PC-9 (cell line): ENCODE data around the gene IFNAR1. TPM values are rescaled to one million over a fixed set of nuclear protein-coding genes. Genes with fewer than 3 reads are reported as not detected.

Experiments used
- BruUV-seq: library from RNA; stranded (reverse); fragments of 400-500 nt; replicated peaks from 2 replicates; lab custom pipeline; 2021; lab: Mats Ljungman, UMichigan
- CTCF ChIA-PET: fragments of 300-600 bp; sonication (Branson Sonifier 250); formaldehyde crosslinking; loops from one replicate; lab custom pipeline; 2022; ENCODE audit warnings: antibody characterized with exemption; lab: Charles Lee
- POLR2A ChIA-PET: fragments of 300-600 bp; sonication (Branson Sonifier 250); formaldehyde crosslinking; loops from one replicate; lab custom pipeline; 2022; ENCODE audit warnings: antibody characterized with exemption; ENCODE audit not compliant: unreplicated experiment; lab: Charles Lee
- DNase-seq, 2 experiments: peaks; one replicate each; pipeline versions ENCODE4 v3.0.0 to v3.0.0-alpha.2; 2015 to 2022; ENCODE audit warnings: mixed read lengths in 1 of 2
- H2AFZ ChIP-seq: fragments of 200-600 bp; sonication (generic); 2 replicates; pipeline ENCODE4 v1.8.1; 2017; ENCODE audit warnings: antibody characterized with exemption
- H3F3A ChIP-seq: fragments of 200-600 bp; sonication (generic); 2 replicates; pipeline ENCODE4 v1.8.1; 2017; ENCODE audit warnings: antibody characterized with exemption, mild to moderate bottlenecking, low read depth; ENCODE audit not compliant: insufficient read depth
- H3K27ac ChIP-seq: fragments of 200-600 bp; sonication (generic); 2 replicates; pipeline ENCODE4 v1.6.1; 2016; ENCODE audit warnings: mixed run types
- H3K27me3 ChIP-seq: fragments of 200-600 bp; sonication (generic); 2 replicates; pipeline ENCODE4 v1.6.1; 2016; ENCODE audit warnings: low read depth, mixed run types; ENCODE audit not compliant: insufficient read depth
- H3K36me3 ChIP-seq: fragments of 200-600 bp; sonication (generic); 2 replicates; pipeline ENCODE4 v1.6.1; 2016; ENCODE audit warnings: low read depth, mixed run types
- H3K4me1 ChIP-seq: fragments of 200-600 bp; sonication (generic); replicated peaks from 2 replicates; pipeline ENCODE4 v1.6.1; 2016; ENCODE audit warnings: mixed run types; ENCODE audit not compliant: insufficient read depth
- H3K4me2 ChIP-seq: fragments of 200-600 bp; sonication (generic); 2 replicates; pipeline ENCODE4 v1.6.1; 2017; ENCODE audit warnings: mixed run types
- H3K4me3 ChIP-seq: fragments of 200-600 bp; sonication (generic); 2 replicates; pipeline ENCODE4 v1.6.1; 2016; ENCODE audit warnings: mixed run types
- H3K79me2 ChIP-seq: fragments of 200-600 bp; sonication (generic); 2 replicates; pipeline ENCODE4 v1.6.1; 2017; ENCODE audit warnings: low read depth, mixed run types
- H3K9me2 ChIP-seq: fragments of 200-600 bp; sonication (generic); 2 replicates; pipeline ENCODE4 v1.8.1; 2017; ENCODE audit warnings: mild to moderate bottlenecking; ENCODE audit not compliant: insufficient read depth
- H3K9me3 ChIP-seq: fragments of 200-600 bp; sonication (generic); 2 replicates; pipeline ENCODE4 v1.8.1; 2016; ENCODE audit warnings: low read depth; ENCODE audit not compliant: insufficient read depth
- H4K20me1 ChIP-seq: fragments of 200-600 bp; sonication (generic); 2 replicates; pipeline ENCODE4 v1.8.1; 2017; ENCODE audit not compliant: insufficient read depth
- EZH2 ChIP-seq: fragments of 200-600 bp; sonication (generic); IDR thresholded peaks from 2 replicates; pipeline ENCODE4 v1.8.0; 2017; ENCODE audit warnings: antibody characterized with exemption, low read depth
- intact Hi-C: fragments of 100-400 bp; cut with micrococcal nuclease; formaldehyde crosslinking; loops from one replicate; pipeline ENCODE4 v1.10.0; 2022; ENCODE audit not compliant: unreplicated experiment
- total RNA-seq: library from RNA; stranded (reverse); gene quantifications from 2 replicates; pipeline ENCODE4 v1.2.3, GENCODE V29; 2021
- TF ChIP-seq, protein P1 (sequence below): fragments of 200-600 bp; sonication (generic); conservative IDR thresholded peaks from 2 replicates; pipeline ENCODE4 v1.6.1; 2017; ENCODE audit warnings: mixed run types, antibody characterized with exemption, mild to moderate bottlenecking, moderate library complexity

Gene IFNAR1
- total RNA-seq, 1 experiment from 2014 or later: 25.5 TPM

GRCh38 chr21:33305938-33306337 lies 18.8 kb upstream of the IFNAR1 start:
- no peaks in the 10 kb centered on the region for H3K9me2 ChIP-seq
- no peaks in the 10 kb centered on the region for H3K27me3 ChIP-seq
- DNase-seq: no peak
- ChIA-PET POLR2A (no interaction called here), CTCF (no interaction called here)
- TF ChIP-seq, protein P1, sequence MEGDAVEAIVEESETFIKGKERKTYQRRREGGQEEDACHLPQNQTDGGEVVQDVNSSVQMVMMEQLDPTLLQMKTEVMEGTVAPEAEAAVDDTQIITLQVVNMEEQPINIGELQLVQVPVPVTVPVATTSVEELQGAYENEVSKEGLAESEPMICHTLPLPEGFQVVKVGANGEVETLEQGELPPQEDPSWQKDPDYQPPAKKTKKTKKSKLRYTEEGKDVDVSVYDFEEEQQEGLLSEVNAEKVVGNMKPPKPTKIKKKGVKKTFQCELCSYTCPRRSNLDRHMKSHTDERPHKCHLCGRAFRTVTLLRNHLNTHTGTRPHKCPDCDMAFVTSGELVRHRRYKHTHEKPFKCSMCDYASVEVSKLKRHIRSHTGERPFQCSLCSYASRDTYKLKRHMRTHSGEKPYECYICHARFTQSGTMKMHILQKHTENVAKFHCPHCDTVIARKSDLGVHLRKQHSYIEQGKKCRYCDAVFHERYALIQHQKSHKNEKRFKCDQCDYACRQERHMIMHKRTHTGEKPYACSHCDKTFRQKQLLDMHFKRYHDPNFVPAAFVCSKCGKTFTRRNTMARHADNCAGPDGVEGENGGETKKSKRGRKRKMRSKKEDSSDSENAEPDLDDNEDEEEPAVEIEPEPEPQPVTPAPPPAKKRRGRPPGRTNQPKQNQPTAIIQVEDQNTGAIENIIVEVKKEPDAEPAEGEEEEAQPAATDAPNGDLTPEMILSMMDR: no peak
- no peak for TF ChIP-seq EZH2
- intact Hi-C loops: no loop called here
- no peak overlapping the region for H3K4me2 ChIP-seq
- H3K79me2 ChIP-seq: no peaks in the 10 kb centered on the region
- H3K4me3 ChIP-seq: no peak overlapping the region
- no peak overlapping the region for H3K27ac ChIP-seq
- no peaks in the 10 kb centered on the region for H3F3A ChIP-seq
- no peaks in the 10 kb centered on the region for H3K4me1 ChIP-seq
- no peaks in the 10 kb centered on the region for H3K36me3 ChIP-seq
- no TSS peak for BruUV-seq
- H2AFZ ChIP-seq: no peak overlapping the region
- no peaks in the 10 kb centered on the region for H3K9me3 ChIP-seq
- H4K20me1 ChIP-seq: no peaks in the 10 kb centered on the region

- H3K4me2 ChIP-seq: no peak overlapping the region
- no peaks in the 10 kb centered on the region for H3K9me3 ChIP-seq
- H2AFZ ChIP-seq: no peak overlapping the region
- TF ChIP-seq, protein P1: no peak
- no peak for TF ChIP-seq EZH2
- H3K9me2 ChIP-seq: no peaks in the 10 kb centered on the region
- H3K4me1 ChIP-seq: no peaks in the 10 kb centered on the region
- POLR2A ChIA-PET: no interaction called here
- no peaks in the 10 kb centered on the region for H3F3A ChIP-seq
- no peak overlapping the region for H3K4me3 ChIP-seq
- no peaks in the 10 kb centered on the region for H3K36me3 ChIP-seq
- no peaks in the 10 kb centered on the region for H4K20me1 ChIP-seq
- H3K79me2 ChIP-seq: no peaks in the 10 kb centered on the region
- no TSS peak for BruUV-seq
- CTCF ChIA-PET: no interaction called here
- H3K27ac ChIP-seq: no peak overlapping the region
- no peak for DNase-seq
- intact Hi-C loops: no loop called here
- no peaks in the 10 kb centered on the region for H3K27me3 ChIP-seq
Observed at GRCh38 chr21:33308586-33309490, 15.9 kb upstream of the IFNAR1 start.

DNA sequence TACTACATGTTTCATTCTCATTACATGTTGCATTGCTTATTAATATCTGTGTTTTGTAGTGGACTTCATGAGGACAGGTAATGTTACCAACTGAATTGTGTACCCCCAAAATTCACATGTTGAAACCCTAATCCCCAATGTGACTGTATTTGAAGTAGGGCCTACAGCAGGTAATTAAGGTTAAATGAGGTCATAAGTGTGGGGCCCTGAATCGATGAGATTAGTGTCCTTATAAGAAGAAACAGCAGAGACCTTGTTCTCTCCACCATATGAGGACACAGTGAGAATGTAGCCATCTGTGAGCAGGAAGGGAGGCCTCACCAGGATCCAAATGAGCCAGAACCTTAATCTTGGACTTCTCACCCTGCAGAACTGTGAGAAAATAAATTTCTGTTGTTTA lies 15.0 kb upstream of the IFNAR1 start:
- no peak overlapping the region for H2AFZ ChIP-seq
- H3K4me2 ChIP-seq: no peak overlapping the region
- no peaks in the 10 kb centered on the region for H3K27me3 ChIP-seq
- BruUV-seq: no TSS peak
- intact Hi-C loops: no loop called here
- H3F3A ChIP-seq: no peaks in the 10 kb centered on the region
- no peak overlapping the region for H3K27ac ChIP-seq
- H3K36me3 ChIP-seq: no peaks in the 10 kb centered on the region
- H3K9me3 ChIP-seq: no peaks in the 10 kb centered on the region
- no peak for TF ChIP-seq EZH2
- TF ChIP-seq, protein P1: no peak
- no peak overlapping the region for H3K4me3 ChIP-seq
- H3K79me2 ChIP-seq: no peaks in the 10 kb centered on the region
- no peaks in the 10 kb centered on the region for H3K9me2 ChIP-seq
- no peaks in the 10 kb centered on the region for H3K4me1 ChIP-seq
- ChIA-PET CTCF (no interaction called here), POLR2A (no interaction called here)
- DNase-seq: no peak
- H4K20me1 ChIP-seq: no peaks in the 10 kb centered on the region
